HepG2 (cell line): Measurements from ENCODE around the gene ETV2.

ENCODE experiments used
- AHR ChIP-seq: IDR thresholded peaks from 2 replicates; pipeline ENCODE4 v1.6.1; 2018; ENCODE audit warnings: missing genetic modification reagents, missing compliant biosample characterization
- CREB1 ChIP-seq, 2 experiments: fragments of 450-650 bp in 1 of 2; IDR thresholded peaks; 2 replicates each; pipeline ENCODE4 v1.6.1; 2016 to 2017; ENCODE audit warnings: control low read depth in 1 of 2, mild to moderate bottlenecking in 1 of 2, missing compliant biosample characterization in 1 of 2, missing genetic modification characterization in 1 of 2
- CTCF ChIP-seq: sonication (generic); formaldehyde crosslinking; IDR thresholded peaks from 2 replicates; pipeline ENCODE4 v1.5.0; 2020; ENCODE audit warnings: mild to moderate bottlenecking, missing genetic modification reagents, moderate library complexity
- EP300 ChIP-seq, 3 experiments: sonication (generic) in 1 of 3; formaldehyde crosslinking in 1 of 3; IDR thresholded peaks; 2 replicates each; pipeline versions ENCODE4 v1.5.1 to v1.6.1; 2011 to 2020; ENCODE audit warnings: low read depth in 2 of 3, low read length in 2 of 3, borderline replicate concordance in 1 of 3, improper control_type of control experiment in 1 of 3, mild to moderate bottlenecking in 1 of 3, missing genetic modification reagents in 1 of 3, moderate library complexity in 1 of 3
- POLR2A ChIP-seq, 2 experiments: IDR thresholded peaks; 2 replicates each; pipeline ENCODE4 v1.6.1; 2011; ENCODE audit warnings: low read depth in 2 of 2, low read length in 2 of 2, mild to moderate bottlenecking in 1 of 2, moderate library complexity in 1 of 2; ENCODE audit not compliant: insufficient read depth in 1 of 2
- RNF2 ChIP-seq: fragments of 450-650 bp; conservative IDR thresholded peaks from 2 replicates; pipeline ENCODE4 v1.6.1; 2016; ENCODE audit warnings: low read depth
- SMAD1 ChIP-seq: sonication (generic); formaldehyde crosslinking; IDR thresholded peaks from 2 replicates; pipeline ENCODE4 v1.4.0; 2020; ENCODE audit warnings: missing genetic modification reagents, low read depth, mild to moderate bottlenecking, borderline replicate concordance
- ZFX ChIP-seq: sonication (generic); formaldehyde crosslinking; IDR thresholded peaks from 2 replicates; pipeline ENCODE4 v1.4.0; 2020; ENCODE audit warnings: mild to moderate bottlenecking, low read depth, missing genetic modification reagents, moderate library complexity
- ZNF225 ChIP-seq: sonication (generic); formaldehyde crosslinking; IDR thresholded peaks from 2 replicates; pipeline ENCODE4 v1.4.0; 2020; ENCODE audit warnings: mild to moderate bottlenecking, missing genetic modification reagents
- ZNF296 ChIP-seq: sonication (generic); formaldehyde crosslinking; conservative IDR thresholded peaks from 2 replicates; pipeline ENCODE4 v1.5.0; 2020; ENCODE audit warnings: mild to moderate bottlenecking, missing genetic modification reagents
- ZNF724P ChIP-seq: sonication (generic); formaldehyde crosslinking; IDR thresholded peaks from 2 replicates; pipeline ENCODE4 v1.8.0; 2022; ENCODE audit warnings: missing genetic modification reagents, borderline replicate concordance
- ZNF772 ChIP-seq: sonication (generic); formaldehyde crosslinking; IDR thresholded peaks from 2 replicates; pipeline ENCODE4 v1.5.0; 2020; ENCODE audit warnings: mild to moderate bottlenecking, missing genetic modification reagents
- ZNF773 ChIP-seq: sonication (generic); formaldehyde crosslinking; IDR thresholded peaks from 2 replicates; pipeline ENCODE4 v1.4.0; 2020; ENCODE audit warnings: missing genetic modification reagents, borderline replicate concordance
- TF ChIP-seq, protein P1 (sequence below): sonication (generic); formaldehyde crosslinking; IDR thresholded peaks from 2 replicates; pipeline ENCODE4 v1.5.1; 2020; ENCODE audit warnings: missing genetic modification reagents, mild to moderate bottlenecking, borderline replicate concordance

GRCh38 chr19:35601971-35602370 lies 39.6 kb upstream of the ETV2 start:
- TF ChIP-seq ZNF225 (CRISPR knock-in tag) (no peak), AHR (no peak), EP300 (IDR thresholded peaks at IDR 0.05; ENCODE audit: low read depth in 2 of 2, low read length in 2 of 2) (no peak), EP300 (CRISPR knock-in tag; IDR thresholded peaks at IDR 0.05; ENCODE audit: borderline replicate concordance) (no peak), SMAD1 (CRISPR knock-in tag) (no peak), CREB1 (IDR thresholded peaks at IDR 0.05) (no peak), CREB1 (CRISPR knock-in tag; IDR thresholded peaks at IDR 0.05) (no peak), ZNF772 (CRISPR knock-in tag) (no peak), CTCF (no peak), ZNF773 (no peak), RNF2 (no peak), ZNF724P (no peak), ZFX (no peak), ZNF296 (CRISPR knock-in tag) (no peak), POLR2A (IDR thresholded peaks at IDR 0.05; ENCODE audit: insufficient read depth in 1 of 2, low read depth in 2 of 2, low read length in 2 of 2) (no peak)
- TF ChIP-seq, protein P1, sequence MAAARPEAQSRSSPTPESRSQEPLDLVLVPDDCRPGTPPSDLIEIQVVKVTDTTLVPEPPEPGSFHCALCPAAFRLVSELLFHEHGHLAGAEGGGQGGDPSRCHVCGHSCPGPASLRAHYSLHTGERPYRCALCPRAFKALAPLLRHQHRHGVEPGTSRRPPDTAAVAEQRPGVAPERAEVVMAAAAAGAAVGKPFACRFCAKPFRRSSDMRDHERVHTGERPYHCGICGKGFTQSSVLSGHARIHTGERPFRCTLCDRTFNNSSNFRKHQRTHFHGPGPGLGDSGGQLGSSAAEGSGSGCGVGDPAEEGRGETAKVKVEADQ: no peak
